ENCODE results near the gene MYO5B.
"Not testable (repeated sequence)": the region's sequence is repeated elsewhere in the genome, so short reads cannot be mapped to it uniquely, and the experiment has no call there.

MYO5B gene

DNA sequence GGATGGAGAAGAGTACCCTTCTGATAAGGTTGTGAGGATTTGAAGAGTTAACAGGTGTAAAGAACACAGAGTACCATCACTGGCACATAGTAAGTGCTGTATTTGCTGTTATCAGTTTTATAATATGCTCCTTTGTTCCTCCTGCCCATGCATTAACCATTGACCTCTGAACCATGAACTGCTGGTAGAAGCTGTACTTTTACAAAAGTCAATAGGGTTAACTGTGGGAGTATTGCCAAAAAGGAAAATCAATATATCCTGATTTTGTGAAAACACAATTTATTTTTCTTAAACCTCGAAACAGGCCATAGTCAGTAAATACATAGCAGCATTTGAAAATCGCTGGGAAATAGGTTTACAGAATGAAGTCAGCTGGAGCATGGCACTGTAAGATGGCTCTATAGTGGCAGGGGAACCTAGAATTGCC is 362.7 kb downstream of the MYO5B start:
- no peak for DNase-seq (ENCODE audit: low read depth)

DNA sequence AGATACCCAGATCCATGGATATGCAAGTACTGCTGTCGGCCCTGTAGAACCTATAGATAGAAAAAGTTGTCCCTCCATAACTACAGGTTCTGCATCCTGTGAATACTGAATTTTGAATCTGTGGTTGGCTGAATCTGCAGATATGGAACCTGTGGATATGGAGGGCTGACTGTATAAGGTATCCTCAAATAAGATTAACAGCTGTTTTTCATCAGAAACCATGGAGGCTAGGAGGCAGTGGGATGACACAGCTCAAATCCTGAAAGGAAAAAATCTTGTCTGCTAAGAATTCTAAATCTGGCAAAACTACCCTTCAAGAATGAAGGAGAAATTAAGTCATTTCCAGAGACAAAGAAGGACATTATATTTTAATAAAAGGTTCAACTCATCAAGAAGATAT is 367.0 kb downstream of the MYO5B start:
- DNase-seq (ENCODE audit: low read depth), result no peak

DNA sequence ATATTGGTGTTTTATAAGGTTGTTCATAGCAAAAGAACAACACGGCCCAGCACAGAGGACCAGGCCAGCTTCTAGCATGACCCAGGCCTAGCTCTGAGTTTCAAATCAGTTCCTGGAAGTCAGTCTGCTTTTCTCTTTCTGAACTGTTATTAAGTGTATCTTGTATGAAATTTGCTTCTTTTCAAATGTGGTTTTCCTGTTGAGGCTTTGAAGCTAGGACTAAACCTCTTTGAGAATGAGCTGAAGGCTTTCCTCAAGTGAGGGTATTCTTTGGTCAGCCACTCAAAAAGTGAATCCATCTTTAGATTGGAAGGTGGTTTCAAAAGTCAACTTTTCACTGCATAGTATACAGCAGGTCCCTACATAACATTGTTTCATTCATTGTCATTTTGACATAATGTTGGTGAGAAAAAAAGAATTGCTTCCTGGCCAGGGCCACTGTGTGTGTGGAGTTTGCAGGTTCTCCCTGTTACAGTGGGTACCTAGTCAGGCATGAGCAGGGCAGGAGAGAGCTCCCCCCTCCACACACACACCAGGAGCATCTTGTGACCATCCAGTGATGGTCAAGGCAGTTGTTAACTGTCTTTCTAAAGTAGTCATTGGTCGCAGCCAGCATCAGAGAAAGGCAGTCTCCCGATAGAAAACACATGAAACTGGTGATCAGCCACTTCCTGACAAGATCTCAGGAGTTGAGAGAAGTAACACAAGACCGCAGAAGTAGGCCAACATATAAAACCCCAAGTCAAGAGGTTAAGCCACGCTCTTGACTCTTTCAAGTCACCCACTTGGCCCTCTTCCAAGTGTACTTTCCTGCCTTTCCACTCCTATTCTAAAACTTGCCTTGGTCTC is 374.9 kb downstream of the MYO5B start:
- no peak for DNase-seq (ENCODE audit: low read depth)

DNA sequence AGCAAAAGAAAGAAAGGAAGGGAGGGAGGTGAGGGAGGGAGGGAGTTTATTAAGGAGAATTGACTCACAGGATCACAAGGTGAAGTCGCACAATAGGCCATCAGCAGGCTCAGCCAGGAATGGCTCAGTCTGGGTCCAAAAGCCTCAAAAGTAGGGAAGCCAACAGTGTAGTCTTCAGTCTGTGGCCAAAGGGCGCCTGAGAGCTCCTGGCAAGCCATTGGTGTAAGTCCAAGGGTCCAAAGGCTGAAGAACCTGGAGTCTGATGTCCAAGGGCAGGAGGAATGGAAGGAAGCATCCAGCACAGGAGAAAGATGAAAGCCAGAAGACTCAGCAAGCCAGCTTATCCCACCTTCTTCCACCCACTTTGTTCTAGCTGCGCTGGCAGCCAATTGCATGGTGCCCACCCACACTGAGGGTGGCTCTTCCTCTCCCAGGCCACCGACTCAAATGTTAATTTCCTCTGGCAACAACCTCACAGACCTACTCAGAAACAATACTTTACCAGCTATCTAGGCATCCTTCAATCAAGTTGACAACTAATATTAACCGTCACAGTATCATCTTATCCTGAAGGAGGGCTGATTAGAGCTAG is 375.8 kb downstream of the MYO5B start:
- DNase-seq (ENCODE audit: low read depth), result no peak

GRCh38 chr18:49817947-49818346 is 377.0 kb downstream of the MYO5B start:
- DNase-seq (ENCODE audit: low read depth), result no peak

- DNase-seq (ENCODE audit: low read depth), result no peak
Observed at GRCh38 chr18:49815927-49816326, 379.0 kb downstream of the MYO5B start.

DNA sequence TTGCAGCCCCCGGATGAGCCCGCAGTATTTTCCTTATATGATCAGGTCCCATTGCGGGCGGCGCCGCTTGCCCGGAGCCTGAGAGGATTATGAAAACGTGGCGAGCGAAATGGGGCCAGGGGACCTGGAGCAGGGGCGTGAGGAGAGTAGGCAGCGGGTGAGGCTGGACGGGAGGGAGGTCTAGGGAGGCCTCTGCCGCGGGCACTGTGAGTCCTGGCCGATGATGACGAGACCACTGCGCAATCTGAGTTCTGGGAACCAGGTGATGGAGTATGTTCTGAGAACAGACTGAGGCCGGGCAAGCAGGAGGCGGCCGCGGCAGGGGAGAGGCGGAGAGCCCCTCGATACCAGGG is 380.8 kb downstream of the MYO5B start:
- DNase-seq (ENCODE audit: low read depth), result peak; percentile 26

DNA sequence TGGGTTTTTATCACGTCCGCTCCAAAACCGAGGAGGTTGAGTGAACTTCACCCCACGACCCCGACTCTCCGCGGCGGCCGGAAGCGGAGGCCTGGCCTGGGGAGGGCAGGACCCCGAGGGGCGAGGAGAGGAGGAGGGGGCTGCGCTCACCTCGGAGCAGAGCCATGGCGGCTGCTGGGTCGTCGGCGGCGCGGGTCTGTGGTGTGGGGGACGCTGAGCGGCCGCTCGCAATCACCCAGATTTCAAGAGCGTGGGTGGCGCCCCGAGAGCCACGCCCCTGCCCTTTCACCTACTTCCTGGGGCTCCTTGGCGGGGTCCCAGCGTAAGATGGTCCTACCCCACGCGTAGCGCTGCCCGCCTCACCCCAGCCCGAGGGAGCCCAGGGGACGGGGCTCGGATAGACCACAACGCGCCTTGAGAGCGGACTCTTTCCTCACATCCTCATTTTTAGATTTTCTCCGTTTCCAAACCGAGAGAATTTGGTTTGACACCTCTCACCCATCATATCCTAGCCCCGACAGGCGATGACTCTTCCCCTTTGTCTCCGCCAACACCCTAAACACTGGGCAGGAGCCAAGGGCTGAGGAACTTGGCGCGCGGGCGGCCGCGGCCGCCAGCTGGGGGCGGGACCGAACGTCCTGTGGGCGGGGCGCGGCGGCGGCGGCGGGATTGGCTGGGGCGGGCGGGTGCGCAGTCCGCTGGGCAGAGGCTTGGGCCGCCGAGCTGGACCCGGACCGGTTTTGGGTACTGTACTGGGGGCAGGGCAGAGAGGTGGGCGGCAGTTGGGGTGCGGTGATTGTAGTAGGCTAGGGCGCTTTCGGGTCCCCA is 381.4 kb downstream of the MYO5B start, which contains the start of gene ACAA2:
Gene ACAA2 (minus strand): TSS at position 215 of the 828 bp plus-strand sequence. CDS start 49 bp downstream, at position 166.
- peak; percentile 63 for DNase-seq (ENCODE audit: low read depth)

DNA sequence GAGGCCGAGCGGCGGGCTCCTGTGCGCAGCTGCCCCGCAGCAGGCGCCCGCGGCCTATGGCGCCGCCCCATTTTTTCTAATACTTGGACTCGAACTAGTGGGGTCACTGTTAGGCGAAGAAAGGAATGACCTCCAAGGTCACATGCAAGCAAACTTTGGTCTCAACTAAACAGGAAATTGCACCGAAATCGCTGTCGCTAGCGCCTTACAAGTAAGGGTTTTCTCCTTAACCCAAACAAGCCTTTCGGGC is 382.0 kb downstream of the MYO5B start:
- DNase-seq (ENCODE audit: low read depth), result no peak

DNA sequence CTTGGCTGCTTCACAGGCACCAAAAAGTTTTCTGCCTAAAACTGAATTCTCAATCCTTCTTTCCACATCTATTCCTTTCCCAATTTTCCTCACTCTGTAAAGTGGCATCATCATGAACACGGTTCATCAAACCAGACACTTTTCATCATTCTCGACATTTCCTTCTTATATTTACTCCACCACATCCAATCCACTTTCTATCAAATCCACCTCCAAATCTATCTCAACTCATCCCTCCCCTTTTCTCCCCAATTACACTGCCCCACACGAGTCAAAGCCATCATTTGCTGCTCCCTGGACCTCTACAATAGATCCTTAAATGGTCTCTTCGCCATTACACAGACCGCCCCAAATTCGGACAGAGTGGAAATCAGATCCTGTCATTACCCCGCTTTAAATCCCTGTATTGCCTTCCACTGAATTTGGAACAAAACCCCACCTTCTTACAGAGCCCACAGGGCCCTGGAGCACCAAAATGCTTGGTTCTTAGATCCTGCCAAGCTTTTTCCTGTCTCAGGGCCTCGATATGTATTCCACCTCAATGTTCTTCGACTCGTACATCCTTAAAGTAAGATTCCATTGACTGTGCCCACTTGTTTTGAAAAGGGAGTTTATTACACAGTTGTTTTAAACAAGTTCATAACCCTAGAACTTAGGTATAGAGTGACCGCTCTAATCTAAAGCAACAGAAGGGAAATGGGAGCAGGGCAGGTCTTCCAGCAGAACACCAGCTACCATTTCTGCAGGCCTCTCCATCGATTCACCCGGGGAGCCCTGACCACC is 382.5 kb downstream of the MYO5B start:
- no peak for DNase-seq (ENCODE audit: low read depth)

DNA sequence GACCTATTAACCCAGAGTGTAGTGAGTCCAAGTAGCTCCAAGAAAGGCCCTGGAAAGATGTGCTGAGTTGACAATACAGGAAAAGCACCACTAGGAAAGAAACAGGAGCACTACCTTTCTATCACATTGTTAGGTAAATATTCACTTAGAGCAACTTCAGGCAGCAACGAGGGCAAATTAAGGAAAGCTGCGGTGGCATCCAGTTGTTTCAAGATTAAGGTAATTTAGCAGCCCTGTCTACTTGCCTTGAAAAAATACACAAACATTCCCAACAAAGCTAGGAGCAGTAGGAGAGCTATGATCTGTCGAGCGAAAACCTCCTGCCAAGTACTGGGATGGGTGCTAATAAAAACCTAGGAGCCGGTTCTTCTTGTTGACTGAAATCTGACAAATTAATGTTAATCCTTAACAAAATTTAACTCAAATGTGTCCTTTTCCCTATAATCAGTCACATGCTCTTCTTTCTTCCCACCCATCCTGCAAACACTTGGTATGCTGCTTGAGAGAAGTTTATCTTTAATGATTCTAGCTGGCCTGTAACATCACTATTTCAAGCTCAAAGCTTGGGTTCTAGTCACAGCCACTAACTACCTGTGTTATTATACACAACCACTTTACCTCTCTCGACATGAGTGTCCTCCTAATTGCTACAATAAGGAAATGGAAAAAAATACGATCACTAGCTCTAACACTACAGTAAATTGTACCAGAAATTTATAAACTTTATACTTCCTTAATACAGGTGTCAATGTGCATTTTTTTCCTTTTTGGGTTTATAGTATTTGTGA is 383.6 kb downstream of the MYO5B start:
- DNase-seq (ENCODE audit: low read depth), result no peak

DNA sequence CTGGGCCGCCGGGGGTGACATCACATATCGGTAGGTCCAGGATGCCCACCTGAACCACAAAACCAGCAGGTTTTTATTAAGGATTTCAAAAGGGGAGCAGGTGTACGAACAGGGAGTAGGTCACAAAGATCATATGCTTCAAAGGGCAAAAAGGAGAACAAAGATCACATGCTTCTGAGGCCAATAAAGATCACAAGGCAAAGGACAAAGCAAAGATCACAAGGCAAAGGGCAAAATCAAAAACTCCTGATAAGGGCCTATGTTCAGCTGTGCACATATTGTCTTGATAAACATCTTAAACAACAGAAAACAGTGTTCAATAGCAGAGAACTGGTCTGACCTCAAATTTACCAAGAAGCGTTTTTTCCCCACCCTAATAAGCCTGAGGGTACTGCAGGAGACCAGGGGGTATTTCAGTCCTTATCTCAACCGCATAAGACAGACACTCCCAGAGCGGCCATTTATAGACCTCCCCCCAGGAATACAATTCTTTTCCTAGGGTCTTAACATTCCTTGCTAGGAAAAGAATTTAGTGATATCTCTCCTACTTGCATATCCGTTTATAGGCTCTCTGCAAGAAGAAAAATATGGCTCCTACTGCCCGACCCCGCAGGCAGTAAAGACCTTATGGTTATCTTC is 386.3 kb downstream of the MYO5B start:
- DNase-seq (ENCODE audit: low read depth), result not testable (repeated sequence)

DNA sequence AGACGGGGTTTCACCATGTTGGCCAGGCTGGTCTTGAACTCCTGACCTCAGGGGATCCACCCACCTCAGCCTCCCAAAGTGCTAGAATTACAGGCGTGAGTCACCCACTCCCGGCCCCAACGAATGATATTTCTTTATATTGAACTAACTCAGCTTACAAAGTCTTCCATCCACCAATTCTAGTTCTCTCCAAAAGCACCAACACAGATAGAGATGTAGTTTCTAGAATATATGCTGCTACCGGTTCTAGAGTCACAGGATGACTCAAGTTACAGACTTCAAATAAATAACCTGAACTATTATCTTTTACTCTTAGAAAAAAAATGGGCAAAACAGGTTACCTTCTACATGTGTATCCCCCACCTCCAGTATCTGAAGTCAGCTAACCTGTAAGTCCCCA is 390.9 kb downstream of the MYO5B start:
- DNase-seq (ENCODE audit: low read depth), result no peak

GRCh38 chr18:49802623-49803022 is 392.3 kb downstream of the MYO5B start:
- DNase-seq (ENCODE audit: low read depth), result no peak

GRCh38 chr18:49800491-49800890 is 394.5 kb downstream of the MYO5B start:
- DNase-seq (ENCODE audit: low read depth), result not testable (repeated sequence)

DNA sequence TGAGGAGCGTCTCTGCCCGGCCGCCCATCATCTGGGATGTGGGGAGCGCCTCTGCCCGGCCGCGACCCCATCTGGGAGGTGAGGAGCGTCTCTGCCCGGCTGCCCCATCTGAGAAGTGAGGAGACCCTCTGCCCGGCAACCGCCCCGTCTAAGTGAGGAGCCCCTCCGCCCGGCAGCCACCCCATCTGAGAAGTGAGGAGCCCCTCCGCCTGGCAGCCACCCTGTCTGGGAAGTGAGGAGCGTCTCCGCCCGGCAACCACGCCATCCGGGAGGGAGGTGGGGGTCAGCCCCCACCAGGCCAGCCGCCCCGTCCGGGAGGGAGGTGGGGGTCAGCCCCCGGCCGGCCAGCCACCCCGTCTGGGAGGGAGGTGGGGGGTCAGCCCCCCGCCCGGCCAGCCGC is 395.1 kb downstream of the MYO5B start:
- DNase-seq (ENCODE audit: low read depth), result not testable (repeated sequence)

DNA sequence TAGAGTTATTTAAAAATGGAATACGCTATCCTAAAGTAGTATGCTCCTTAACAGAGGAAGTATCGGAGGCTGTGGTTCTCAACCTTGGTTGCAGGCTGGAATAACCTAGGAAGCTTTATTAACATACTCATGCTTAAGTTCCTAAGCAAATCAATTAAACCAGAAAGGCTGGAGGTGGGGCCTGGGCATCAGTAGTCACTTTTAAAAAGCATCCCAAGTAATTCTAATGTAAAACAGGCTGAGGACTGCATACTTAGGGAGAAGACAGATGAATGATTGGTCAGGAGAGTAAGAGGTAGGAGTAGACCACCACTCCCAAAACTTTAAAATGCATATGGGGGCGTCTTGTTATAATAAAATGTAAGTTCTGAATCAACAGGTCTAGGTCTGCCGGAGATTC is 396.9 kb downstream of the MYO5B start:
- no peak for DNase-seq (ENCODE audit: low read depth)

GRCh38 chr18:49795612-49796552 is 399.1 kb downstream of the MYO5B start:
- no peak for DNase-seq (ENCODE audit: low read depth)

DNA sequence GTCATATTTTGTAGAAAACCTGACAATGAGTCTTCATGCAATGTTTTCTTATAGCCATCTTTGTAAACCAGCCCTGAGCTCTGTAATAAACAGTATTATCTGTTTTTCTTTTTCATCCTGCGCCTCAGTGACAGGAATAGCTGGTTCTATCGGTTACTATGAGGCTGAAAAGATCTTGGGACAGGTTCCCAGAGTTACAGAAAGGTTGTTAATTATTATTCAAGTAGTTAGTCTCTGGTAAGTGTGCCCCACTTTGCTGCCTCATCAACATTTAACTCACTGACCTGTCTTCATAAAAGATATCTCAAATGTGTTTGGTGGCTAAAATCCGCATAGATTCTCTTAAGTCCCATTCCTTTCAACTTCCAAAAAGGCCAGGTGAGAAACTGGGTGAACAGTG is 400.2 kb downstream of the MYO5B start:
- no peak for DNase-seq (ENCODE audit: low read depth)

Data from stimulated activated CD8-positive, alpha-beta memory T cell treated with anti-CD3 and anti-CD28 coated beads, Interleukin-7, amount 100 ng/mL, for 24 hours (primary cell).